ENCODE measurements around the gene GRK5. TPM values are rescaled to one million over a fixed set of nuclear protein-coding genes. Genes with fewer than 3 reads are reported as not detected.
"Not testable (repeated sequence)": the region's sequence is repeated elsewhere in the genome, so short reads cannot be mapped to it uniquely, and the experiment has no call there.

The GRK5 gene
- total RNA-seq, 1 donor: 20.5 TPM

DNA sequence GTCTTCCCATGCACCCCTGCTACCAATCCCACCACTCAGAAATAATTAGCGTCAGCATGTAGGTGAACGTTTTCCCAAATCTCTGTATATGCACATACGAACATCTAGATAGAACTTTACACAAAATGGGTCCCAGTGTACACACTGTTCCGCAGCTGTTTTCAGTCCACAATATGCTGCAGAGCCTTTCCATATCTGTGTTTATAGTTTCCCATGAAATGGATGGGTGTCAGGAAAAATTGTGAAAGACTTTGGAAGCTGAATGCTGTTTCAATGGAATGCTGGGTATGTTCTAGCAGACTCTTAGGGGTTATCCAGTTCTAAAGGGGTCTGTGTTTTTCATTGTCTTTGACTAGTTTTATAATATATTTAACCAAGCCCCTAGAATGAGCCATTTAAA, 13.8 kb downstream of the GRK5 start:
- DNase-seq (ENCODE audit: low read depth): peak; percentile 76
- no peak overlapping the region for H3K4me3 ChIP-seq (ENCODE audit: low read depth, low read length)
- TF ChIP-seq, protein P1, sequence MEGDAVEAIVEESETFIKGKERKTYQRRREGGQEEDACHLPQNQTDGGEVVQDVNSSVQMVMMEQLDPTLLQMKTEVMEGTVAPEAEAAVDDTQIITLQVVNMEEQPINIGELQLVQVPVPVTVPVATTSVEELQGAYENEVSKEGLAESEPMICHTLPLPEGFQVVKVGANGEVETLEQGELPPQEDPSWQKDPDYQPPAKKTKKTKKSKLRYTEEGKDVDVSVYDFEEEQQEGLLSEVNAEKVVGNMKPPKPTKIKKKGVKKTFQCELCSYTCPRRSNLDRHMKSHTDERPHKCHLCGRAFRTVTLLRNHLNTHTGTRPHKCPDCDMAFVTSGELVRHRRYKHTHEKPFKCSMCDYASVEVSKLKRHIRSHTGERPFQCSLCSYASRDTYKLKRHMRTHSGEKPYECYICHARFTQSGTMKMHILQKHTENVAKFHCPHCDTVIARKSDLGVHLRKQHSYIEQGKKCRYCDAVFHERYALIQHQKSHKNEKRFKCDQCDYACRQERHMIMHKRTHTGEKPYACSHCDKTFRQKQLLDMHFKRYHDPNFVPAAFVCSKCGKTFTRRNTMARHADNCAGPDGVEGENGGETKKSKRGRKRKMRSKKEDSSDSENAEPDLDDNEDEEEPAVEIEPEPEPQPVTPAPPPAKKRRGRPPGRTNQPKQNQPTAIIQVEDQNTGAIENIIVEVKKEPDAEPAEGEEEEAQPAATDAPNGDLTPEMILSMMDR (IDR thresholded peaks at IDR 0.05; ENCODE audit: insufficient read depth, low read length): no peak

GRCh38 chr10:119221666-119222065, 14.3 kb downstream of the GRK5 start:
- H3K4me3 ChIP-seq (ENCODE audit: low read depth, low read length): no peak overlapping the region
- no peak for DNase-seq (ENCODE audit: low read depth)
- TF ChIP-seq, protein P1 (IDR thresholded peaks at IDR 0.05; ENCODE audit: insufficient read depth, low read length): no peak

GRCh38 chr10:119222537-119222936, 15.2 kb downstream of the GRK5 start:
- TF ChIP-seq, protein P1 (IDR thresholded peaks at IDR 0.05; ENCODE audit: insufficient read depth, low read length): no peak
- DNase-seq (ENCODE audit: low read depth): peak; percentile 37
- no peak overlapping the region for H3K4me3 ChIP-seq (ENCODE audit: low read depth, low read length)

GRCh38 chr10:119222966-119223386, 15.6 kb downstream of the GRK5 start:
- TF ChIP-seq, protein P1 (IDR thresholded peaks at IDR 0.05; ENCODE audit: insufficient read depth, low read length): no peak
- no peak for DNase-seq (ENCODE audit: low read depth)

DNA sequence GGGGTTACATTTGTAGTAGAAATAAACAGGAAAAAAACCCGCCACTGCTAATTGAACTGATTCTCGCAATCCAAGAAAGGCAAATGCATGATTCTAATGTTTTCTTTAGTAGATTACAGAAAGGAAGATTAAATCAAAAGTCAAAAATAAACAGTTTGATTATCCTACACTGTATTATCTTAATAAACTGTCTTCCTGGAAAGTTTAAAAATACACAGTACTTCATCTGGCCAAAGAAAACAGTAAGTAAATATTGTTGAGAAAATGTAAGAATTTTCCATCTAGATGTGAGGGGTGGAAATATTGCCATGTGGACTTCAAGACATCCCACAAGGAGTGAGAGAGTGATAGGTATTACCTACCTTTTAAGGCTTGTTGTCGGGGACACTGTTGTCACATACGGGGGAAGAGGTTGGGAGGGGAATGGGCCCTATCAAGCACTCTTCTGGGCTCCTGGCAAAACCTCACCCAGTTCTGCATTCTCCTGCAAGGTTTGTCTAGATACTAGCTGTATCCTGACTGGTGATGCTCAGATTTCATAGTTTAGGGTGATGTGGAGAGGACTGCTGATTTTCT, 17.8 kb downstream of the GRK5 start:
- TF ChIP-seq, protein P1 (IDR thresholded peaks at IDR 0.05; ENCODE audit: insufficient read depth, low read length): no peak
- no peak overlapping the region for H3K4me3 ChIP-seq (ENCODE audit: low read depth, low read length)
- no peak for DNase-seq (ENCODE audit: low read depth)

More at GRCh38 chr10:119222966-119223386, 15.6 kb downstream of the GRK5 start:
- H3K4me3 ChIP-seq (ENCODE audit: low read depth, low read length): no peak overlapping the region

GRCh38 chr10:119227825-119228224, 20.5 kb downstream of the GRK5 start:
- TF ChIP-seq, protein P1 (IDR thresholded peaks at IDR 0.05; ENCODE audit: insufficient read depth, low read length): no peak
- H3K4me3 ChIP-seq (ENCODE audit: low read depth, low read length): no peak overlapping the region
- DNase-seq (ENCODE audit: low read depth): no peak

- TF ChIP-seq, protein P1 (IDR thresholded peaks at IDR 0.05; ENCODE audit: insufficient read depth, low read length): no peak
- DNase-seq (ENCODE audit: low read depth): no peak
- H3K4me3 ChIP-seq (ENCODE audit: low read depth, low read length): no peak overlapping the region
Observed at GRCh38 chr10:119231654-119232053, 24.3 kb downstream of the GRK5 start.

GRCh38 chr10:119232439-119232838, 25.1 kb downstream of the GRK5 start:
- not testable (repeated sequence) for DNase-seq (ENCODE audit: low read depth); H3K4me3 ChIP-seq (ENCODE audit: low read depth, low read length)

Data from fibroblast of the aortic adventitia (primary cell).